ENCODE results near the gene ZNF454.

ZNF454 gene

DNA sequence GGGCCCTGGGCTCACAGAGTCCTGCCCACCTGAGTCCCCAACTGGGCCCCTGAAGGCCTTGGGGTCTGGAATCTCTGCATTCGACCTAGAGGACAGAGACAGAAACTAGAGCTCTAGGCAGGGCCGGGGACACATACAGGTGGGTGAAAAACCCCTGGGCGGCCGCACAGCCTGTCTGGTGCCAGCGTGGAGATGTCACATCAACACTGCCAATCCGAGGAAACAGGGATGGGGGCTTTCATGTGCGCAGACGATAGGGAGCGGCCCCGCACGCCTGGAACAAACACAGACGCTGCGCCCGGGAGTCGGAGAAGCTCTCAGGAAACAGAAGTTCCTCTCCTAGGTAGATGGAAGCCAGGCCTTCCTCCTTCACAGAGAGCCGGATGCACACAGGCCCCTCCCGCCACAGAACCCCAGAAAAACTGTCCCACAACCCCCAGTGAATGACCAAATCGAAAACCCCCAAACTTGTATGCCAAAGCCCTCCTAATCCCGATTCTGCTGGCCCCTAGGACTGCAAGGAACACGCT lies 52.3 kb downstream of the ZNF454 start:
- no peak for DNase-seq (ENCODE audit: low spot score)

GRCh38 chr5:178993955-178994579 lies 53.1 kb downstream of the ZNF454 start:
- DNase-seq (ENCODE audit: low spot score): peak; percentile 36

- peak; percentile 57 for DNase-seq (ENCODE audit: low spot score)
Observed at GRCh38 chr5:178994580-178995340, 53.8 kb downstream of the ZNF454 start, which contains the start of gene GRM6. Gene GRM6, minus strand, starts transcription at chr5:178995320. Its CDS starts 376 bp downstream, at chr5:178994944.

- DNase-seq (ENCODE audit: low spot score): no peak
Observed at GRCh38 chr5:178995341-178995690, 54.3 kb downstream of the ZNF454 start.

DNA sequence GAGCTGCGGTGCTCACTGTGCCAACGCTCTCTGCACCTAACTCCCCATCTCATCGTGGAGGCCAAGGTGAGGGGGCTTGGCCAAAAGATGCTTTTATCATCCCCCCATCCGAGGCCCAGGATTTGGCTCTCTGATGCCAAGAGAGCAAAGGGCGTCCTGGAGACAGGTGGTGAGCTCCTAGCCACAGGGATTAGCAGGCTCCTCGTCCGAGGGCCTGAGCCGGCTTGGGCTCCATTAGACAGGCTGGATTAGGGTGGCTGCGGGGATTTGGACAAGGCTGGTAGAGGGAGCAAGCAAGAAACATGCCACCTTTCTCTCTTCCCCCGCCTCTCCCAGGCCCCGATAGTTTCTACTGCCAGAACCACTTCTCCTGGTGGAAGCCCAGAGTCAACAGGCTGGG lies 55.2 kb downstream of the ZNF454 start:
- DNase-seq (ENCODE audit: low spot score): peak; percentile 48

DNA sequence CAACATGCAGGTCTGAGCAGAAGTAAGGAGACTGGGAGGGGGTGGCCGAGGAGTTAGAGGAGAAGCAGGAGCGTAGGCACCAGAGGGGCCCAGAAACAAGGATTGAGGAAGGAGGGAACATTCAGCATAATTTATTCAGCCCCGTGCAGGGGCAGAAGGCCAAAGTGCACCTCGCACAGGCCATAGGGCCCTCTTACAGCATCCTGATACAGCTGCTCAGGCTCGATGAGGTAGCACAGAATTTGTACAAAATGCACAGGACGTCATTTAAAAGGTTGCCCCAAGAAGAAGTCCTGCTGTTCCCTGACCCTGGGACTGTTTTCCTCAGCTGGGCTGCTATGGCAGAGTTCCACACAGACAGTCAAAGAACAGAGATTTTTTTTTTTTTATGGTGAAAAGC lies 56.2 kb downstream of the ZNF454 start:
- no peak for DNase-seq (ENCODE audit: low spot score)

GRCh38 chr5:178998441-178998840 lies 57.4 kb downstream of the ZNF454 start:
- DNase-seq (ENCODE audit: low spot score): no peak

DNA sequence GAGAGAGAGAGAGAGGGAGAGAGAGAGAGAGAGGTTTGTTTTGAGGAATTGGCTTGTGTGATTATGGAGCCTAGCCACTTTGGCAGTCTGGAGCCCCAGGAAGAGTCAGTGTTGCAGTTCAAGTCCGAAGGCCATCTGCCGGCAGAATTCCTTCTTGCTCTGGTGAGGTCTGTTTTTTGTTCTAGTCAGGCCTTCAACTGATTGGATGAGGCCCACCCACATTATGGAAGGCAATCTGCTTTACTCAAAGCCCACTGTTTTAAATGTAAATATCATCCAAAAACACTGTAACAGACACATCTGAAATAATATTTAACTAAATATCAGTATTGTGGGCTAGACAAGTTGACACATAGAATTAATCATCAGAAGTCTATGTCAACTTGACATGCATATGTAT lies 65.6 kb downstream of the ZNF454 start:
- DNase-seq (ENCODE audit: low spot score): no peak

- DNase-seq (ENCODE audit: low spot score): no peak
Observed at GRCh38 chr5:179008667-179009066, 67.7 kb downstream of the ZNF454 start.
